Endothelial cell of umbilical vein (primary cell): ENCODE results near the gene SEMA5A. TPM values are rescaled to one million over a fixed set of nuclear protein-coding genes. Genes with fewer than 3 reads are reported as not detected.

ENCODE experiments used
- BruUV-seq: library from RNA; stranded (reverse); fragments of 400-500 nt; replicated peaks from 2 replicates; lab custom pipeline; 2021; lab: Mats Ljungman, UMichigan
- CTCF ChIA-PET: fragments of 300-600, 350-600 bp; sonication (Branson Sonifier 250); formaldehyde crosslinking; loops from one replicate; lab custom pipeline; 2021; ENCODE audit warnings: antibody characterized with exemption, inconsistent platforms; lab: Charles Lee
- POLR2A ChIA-PET: fragments of 300-600, 350-600 bp; sonication (Branson Sonifier 250); formaldehyde crosslinking; loops from one replicate; lab custom pipeline; 2021; ENCODE audit warnings: antibody characterized with exemption, inconsistent platforms; lab: Charles Lee
- DNase-seq: peaks from one replicate; pipeline ENCODE4 v3.0.0-alpha.2; 2011; ENCODE audit warnings: low read depth, low spot score
- FAIRE-seq: peaks from 2 replicates; lab custom pipeline; 2011; peaks lifted over from hg19 to GRCh38; lab: Jason Lieb, UNC
- H2AFZ ChIP-seq: 2 replicates; pipeline ENCODE4 v1.6.0; 2012; ENCODE audit warnings: low read depth, low read length, control low read depth, inconsistent platforms
- H3K27ac ChIP-seq: 2 replicates; pipeline ENCODE4 v1.5.1; 2011; ENCODE audit warnings: low read depth, mild to moderate bottlenecking, control low read depth, low read length, moderate library complexity; ENCODE audit not compliant: insufficient read depth
- H3K27me3 ChIP-seq, 2 experiments: 2 replicates each; pipeline versions ENCODE4 v1.6.0 to v1.6.1; 2011; ENCODE audit warnings: low read length in 2 of 2, mixed read lengths in 1 of 2; ENCODE audit not compliant: control insufficient read depth in 2 of 2, insufficient read depth in 2 of 2
- H3K36me3 ChIP-seq, 2 experiments: 2 replicates in 1 of 2; 3 replicates in 1 of 2; pipeline ENCODE4 v1.5.1; 2011; ENCODE audit warnings: low read length in 2 of 2, mild to moderate bottlenecking in 1 of 2, moderate library complexity in 1 of 2; ENCODE audit not compliant: control insufficient read depth in 2 of 2, insufficient read depth in 2 of 2; ENCODE audit errors: extremely low read depth in 1 of 2
- H3K4me1 ChIP-seq: 3 replicates; pipeline ENCODE4 v1.5.1; 2011; ENCODE audit warnings: mild to moderate bottlenecking, low read length; ENCODE audit not compliant: control insufficient read depth, insufficient read depth; ENCODE audit errors: extremely low read depth
- H3K4me2 ChIP-seq: 2 replicates; pipeline ENCODE4 v1.6.1; 2011; ENCODE audit warnings: low read length, control low read depth, mixed read lengths; ENCODE audit not compliant: insufficient read depth
- H3K4me3 ChIP-seq, 3 experiments: fragments of 200-600 bp in 1 of 3; sonication (generic), shearing (Covaris generic) in 1 of 3; replicated peaks in 1 of 3; 2 replicates each; pipeline ENCODE4 v1.5.1; 2011 to 2016; ENCODE audit warnings: control low read depth in 3 of 3, low read length in 3 of 3, mild to moderate bottlenecking in 2 of 3, inconsistent platforms in 1 of 3, low read depth in 1 of 3, moderate library complexity in 1 of 3; ENCODE audit not compliant: insufficient read depth in 1 of 3
- H3K79me2 ChIP-seq: 2 replicates; pipeline ENCODE4 v1.6.0; 2012; ENCODE audit warnings: low read length, inconsistent platforms; ENCODE audit not compliant: control insufficient read depth, insufficient read depth
- H3K9ac ChIP-seq: replicated peaks from 2 replicates; pipeline ENCODE3; 2011; ENCODE audit warnings: low read length, control low read depth; ENCODE audit not compliant: insufficient read depth; ENCODE audit errors: extremely low read depth
- H3K9me1 ChIP-seq: replicated peaks from 3 replicates; pipeline ENCODE4 v1.6.0; 2011; ENCODE audit warnings: mild to moderate bottlenecking, low read length; ENCODE audit not compliant: control insufficient read depth, insufficient read depth; ENCODE audit errors: extremely low read depth
- H3K9me3 ChIP-seq: replicated peaks from 2 replicates; pipeline ENCODE4 v1.5.1; 2012; ENCODE audit warnings: low read length, inconsistent platforms; ENCODE audit not compliant: control insufficient read depth, insufficient read depth
- H4K20me1 ChIP-seq: replicated peaks from 2 replicates; pipeline ENCODE3; 2011; ENCODE audit warnings: mild to moderate bottlenecking, low read length; ENCODE audit not compliant: control insufficient read depth, insufficient read depth; ENCODE audit errors: extremely low read depth
- EZH2 ChIP-seq: IDR thresholded peaks from 2 replicates; pipeline ENCODE4 v1.6.1; 2012; ENCODE audit warnings: borderline replicate concordance, low read depth, mild to moderate bottlenecking, moderate library complexity, low read length, inconsistent platforms; ENCODE audit not compliant: severe bottlenecking
- FOS ChIP-seq: IDR thresholded peaks from 2 replicates; pipeline ENCODE4 v1.6.1; 2011; ENCODE audit warnings: mild to moderate bottlenecking, low read length, moderate library complexity, borderline replicate concordance; ENCODE audit not compliant: insufficient read depth
- GATA2 ChIP-seq: IDR thresholded peaks from 2 replicates; pipeline ENCODE4 v1.7.0; 2011; ENCODE audit warnings: low read depth, mild to moderate bottlenecking, moderate library complexity, mixed read lengths, low read length; ENCODE audit not compliant: insufficient read length, insufficient read depth
- JUN ChIP-seq: IDR thresholded peaks from 2 replicates; pipeline ENCODE4 v1.6.1; 2011; ENCODE audit warnings: borderline replicate concordance, low read depth; ENCODE audit not compliant: insufficient read length, insufficient read depth
- MYC ChIP-seq: IDR thresholded peaks from one replicate; pipeline ENCODE4 v1.6.1; 2011; ENCODE audit warnings: mild to moderate bottlenecking, low read depth, low read length
- POLR2A ChIP-seq: IDR thresholded peaks from 2 replicates; pipeline ENCODE4 v1.6.1; 2012; ENCODE audit warnings: low read depth, mild to moderate bottlenecking, control low read depth, low read length
- POLR2AphosphoS5 ChIP-seq: IDR thresholded peaks from 2 replicates; pipeline ENCODE4 v1.6.1; 2012; ENCODE audit warnings: low read depth, mild to moderate bottlenecking, control low read depth, low read length, moderate library complexity; ENCODE audit not compliant: insufficient read depth
- dilution Hi-C: fragments of 300-500 bp; cut with MboI; formaldehyde crosslinking; loops from one replicate; pipeline ENCODE4 v1.15.0; 2019; ENCODE audit warnings: low sequenced_read_pairs; ENCODE audit not compliant: extremely low pct_ligation_motif_present
- intact Hi-C: fragments of 100-400 bp; cut with micrococcal nuclease; formaldehyde crosslinking; loops from one replicate; pipeline ENCODE4 v1.10.0; 2022
- polyA plus RNA-seq, 4 experiments: library from polyadenylated mRNA; depleted of rRNA in 3 of 4; stranded (reverse) in 3 of 4; unstranded in 1 of 4; fragments of >200 nt; gene quantifications; 2 replicates each; pipeline versions ENCODE4 v1.2.1 to v1.2.3, GENCODE V29; 2011 to 2012; ENCODE audit warnings: missing spikeins in 1 of 4
- total RNA-seq: library from RNA; stranded (reverse); gene quantifications from 2 replicates; pipeline ENCODE4 v1.2.3, GENCODE V29; 2021
- TF ChIP-seq, protein P1 (sequence below), 2 donors: IDR thresholded peaks; 1 replicate in 1 of 2; 2 replicates in 1 of 2; pipeline ENCODE4 v1.5.1; 2011; ENCODE audit warnings: low read length in 2 of 2, mild to moderate bottlenecking in 2 of 2, moderate library complexity in 2 of 2, control low read depth in 1 of 2, inconsistent platforms in 1 of 2, low read depth in 1 of 2; ENCODE audit not compliant: insufficient read depth in 1 of 2; ENCODE audit errors: extremely low read depth in 1 of 2
- TF ChIP-seq, protein P2 (sequence below): IDR thresholded peaks from 2 replicates; pipeline ENCODE4 v1.6.1; 2011; ENCODE audit not compliant: insufficient read depth, insufficient read length

SEMA5A gene
- total and polyA plus RNA-seq, 2 donors (not counting 3 experiments of a cell fraction or from before 2014, with no cell fraction given): 0.04 to 0.06 TPM

- dilution Hi-C loops: no loop called here
- Histone ChIP-seq H3K4me1 (no peaks in the 10 kb centered on the region), H3K9me3 (no peaks in the 10 kb centered on the region), H3K9me1 (no peaks in the 10 kb centered on the region), H3K27ac (no peak overlapping the region), H3K4me3 (no peak overlapping the region), H3K36me3 (no peaks in the 10 kb centered on the region), H2AFZ (no peak overlapping the region), H3K27me3 (no peaks in the 10 kb centered on the region), H3K4me2 (no peak overlapping the region), H3K9ac (no peak overlapping the region), H3K79me2 (no peaks in the 10 kb centered on the region), H4K20me1 (no peaks in the 10 kb centered on the region)
- ChIA-PET CTCF (no interaction called here), POLR2A (no interaction called here)
- BruUV-seq: no TSS peak
- DNase-seq (no peak), FAIRE-seq (no peak)
- TF ChIP-seq POLR2AphosphoS5 (no peak), GATA2 (no peak), EZH2 (no peak), JUN (no peak), POLR2A (no peak), MYC (no peak), FOS (no peak)
- TF ChIP-seq, protein P1, sequence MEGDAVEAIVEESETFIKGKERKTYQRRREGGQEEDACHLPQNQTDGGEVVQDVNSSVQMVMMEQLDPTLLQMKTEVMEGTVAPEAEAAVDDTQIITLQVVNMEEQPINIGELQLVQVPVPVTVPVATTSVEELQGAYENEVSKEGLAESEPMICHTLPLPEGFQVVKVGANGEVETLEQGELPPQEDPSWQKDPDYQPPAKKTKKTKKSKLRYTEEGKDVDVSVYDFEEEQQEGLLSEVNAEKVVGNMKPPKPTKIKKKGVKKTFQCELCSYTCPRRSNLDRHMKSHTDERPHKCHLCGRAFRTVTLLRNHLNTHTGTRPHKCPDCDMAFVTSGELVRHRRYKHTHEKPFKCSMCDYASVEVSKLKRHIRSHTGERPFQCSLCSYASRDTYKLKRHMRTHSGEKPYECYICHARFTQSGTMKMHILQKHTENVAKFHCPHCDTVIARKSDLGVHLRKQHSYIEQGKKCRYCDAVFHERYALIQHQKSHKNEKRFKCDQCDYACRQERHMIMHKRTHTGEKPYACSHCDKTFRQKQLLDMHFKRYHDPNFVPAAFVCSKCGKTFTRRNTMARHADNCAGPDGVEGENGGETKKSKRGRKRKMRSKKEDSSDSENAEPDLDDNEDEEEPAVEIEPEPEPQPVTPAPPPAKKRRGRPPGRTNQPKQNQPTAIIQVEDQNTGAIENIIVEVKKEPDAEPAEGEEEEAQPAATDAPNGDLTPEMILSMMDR (IDR thresholded peaks at IDR 0.05; ENCODE audit: extremely low read depth in 1 of 2, insufficient read depth in 1 of 2, low read depth in 1 of 2, low read length in 2 of 2): no peak
- TF ChIP-seq, protein P2, sequence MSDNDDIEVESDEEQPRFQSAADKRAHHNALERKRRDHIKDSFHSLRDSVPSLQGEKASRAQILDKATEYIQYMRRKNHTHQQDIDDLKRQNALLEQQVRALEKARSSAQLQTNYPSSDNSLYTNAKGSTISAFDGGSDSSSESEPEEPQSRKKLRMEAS: no peak
- intact Hi-C loops: no loop called here
Observed at GRCh38 chr5:9222054-9222976, 323.6 kb downstream of the SEMA5A start.
